ENCODE measurements around the gene SMARCA5. TPM values are rescaled to one million over a fixed set of nuclear protein-coding genes. Genes with fewer than 3 reads are reported as not detected.
"Not testable (repeated sequence)": the region's sequence is repeated elsewhere in the genome, so short reads cannot be mapped to it uniquely, and the experiment has no call there.

SMARCA5 gene
- total RNA-seq, 5 donors from 2014 or later (not counting 1 experiment from before 2014, with no cell fraction given), result 43.4 to 56.4 (median 47.1) TPM

GRCh38 chr4:143524211-143524610 lies 10.7 kb downstream of the SMARCA5 start:
- no peaks in the 10 kb centered on the region for H3K9me3 Mint-ChIP-seq
- ATAC-seq (replicated peaks in 1 of 4) (no peak), DNase-seq (no peak)
- H3K27ac ChIP-seq (ENCODE audit: low read length), result no peak overlapping the region
- H3K4me3 Mint-ChIP-seq, result no peak overlapping the region
- H3K27me3 ChIP-seq (replicated peaks in 1 of 2; ENCODE audit: control insufficient read depth in 2 of 2, extremely low read depth in 1 of 2, insufficient read depth in 2 of 2, low read length in 1 of 2), result no peaks in the 10 kb centered on the region
- no peak overlapping the region for H3K27ac Mint-ChIP-seq
- CTCF ChIA-PET, result no interaction called here
- no peaks in the 10 kb centered on the region for H3K9me3 ChIP-seq
- no peak overlapping the region for H3K4me3 ChIP-seq (ENCODE audit: control insufficient read depth in 1 of 2, extremely low read depth in 1 of 2, low read length in 1 of 2)
- peaks cover 7 to 72% of the 10 kb centered on the region in 2 donors for H3K36me3 ChIP-seq (ENCODE audit: control insufficient read depth in 2 of 2, extremely low read depth in 1 of 2, insufficient read depth in 1 of 2, low read length in 1 of 2)
- 100% methylated on average over 2 of the region's 4 CpGs for WGBS (ENCODE audit: insufficient coverage)
- peaks cover 45 to 56% (median 54%) of the 10 kb centered on the region in 3 donors for H3K4me1 Mint-ChIP-seq
- H3K4me1 ChIP-seq (ENCODE audit: control insufficient read depth in 1 of 2, extremely low read depth in 1 of 2, insufficient read depth in 2 of 2, low read length in 2 of 2), result no peaks in the 10 kb centered on the region
- no peaks in the 10 kb centered on the region for H3K27me3 Mint-ChIP-seq
- peaks cover 63% of the 10 kb centered on the region for H3K36me3 Mint-ChIP-seq
- POLR2A ChIA-PET, result interaction anchor here in 1 of 2 donors (0.7 kb wide), 1 partner anchor 8 kb away, joined by 3 read pairs; no protein-coding TSS in a partner anchor

- ChIA-PET CTCF (interaction anchor here in 1 of 2 donors (0.6 kb wide), 1 partner anchor 1595 kb away, joined by 5 read pairs; no protein-coding TSS in a partner anchor), POLR2A (interaction anchor here in 1 of 2 donors (1.7 kb wide), 1 partner anchor 15 kb away, joined by 6 read pairs; the partner anchor contains the start of gene SMARCA5)
- H3K36me3 ChIP-seq (ENCODE audit: control insufficient read depth in 2 of 2, extremely low read depth in 1 of 2, insufficient read depth in 1 of 2, low read length in 1 of 2), result peaks cover 7 to 75% of the 10 kb centered on the region in 2 donors
- not testable (repeated sequence) for DNase-seq; H3K27me3 ChIP-seq (replicated peaks in 1 of 2; ENCODE audit: control insufficient read depth in 2 of 2, extremely low read depth in 1 of 2, insufficient read depth in 2 of 2, low read length in 1 of 2); H3K4me3 ChIP-seq (ENCODE audit: control insufficient read depth in 1 of 2, extremely low read depth in 1 of 2, low read length in 1 of 2); H3K27me3 Mint-ChIP-seq; H3K4me3 Mint-ChIP-seq; H3K27ac ChIP-seq (ENCODE audit: low read length); ATAC-seq (replicated peaks in 1 of 4); H3K9me3 Mint-ChIP-seq; H3K4me1 ChIP-seq (ENCODE audit: control insufficient read depth in 1 of 2, extremely low read depth in 1 of 2, insufficient read depth in 2 of 2, low read length in 2 of 2); H3K9me3 ChIP-seq
- Mint-ChIP-seq H3K4me1 (peaks cover 18 to 33% (median 31%) of the 10 kb centered on the region in 3 donors), H3K36me3 (peaks cover 77% of the 10 kb centered on the region), H3K27ac (peak overlapping the region in 1 of 2 donors; percentile 22)
- no CpG with 5 or more reads among the region's 4 CpGs for whole genome bisulfite sequencing (ENCODE audit: insufficient coverage)
These were observed 14.5 kb downstream of the SMARCA5 start for GRCh38 chr4:143528046-143528445.

- no peaks in the 10 kb centered on the region for H3K9me3 ChIP-seq
- ChIA-PET CTCF (interaction anchor here (0.5 to 1.8 kb wide), 4 partner anchors 17 to 336 kb away, joined by 3 to 7 read pairs (median 3); no protein-coding TSS in a partner anchor), POLR2A (interaction anchor here (0.5 to 0.6 kb wide), 3 partner anchors 7 to 38 kb away, joined by 3 to 4 read pairs (median 3); no protein-coding TSS in a partner anchor)
- Mint-ChIP-seq H3K36me3 (peaks cover 75% of the 10 kb centered on the region), H3K4me1 (peaks cover 7 to 20% (median 16%) of the 10 kb centered on the region in 3 donors), H3K27me3 (no peaks in the 10 kb centered on the region), H3K4me3 (no peak overlapping the region), H3K27ac (no peak overlapping the region), H3K9me3 (no peaks in the 10 kb centered on the region)
- no peak overlapping the region for H3K4me3 ChIP-seq (ENCODE audit: control insufficient read depth in 1 of 2, extremely low read depth in 1 of 2, low read length in 1 of 2)
- no peaks in the 10 kb centered on the region for H3K4me1 ChIP-seq (ENCODE audit: control insufficient read depth in 1 of 2, extremely low read depth in 1 of 2, insufficient read depth in 2 of 2, low read length in 2 of 2)
- H3K36me3 ChIP-seq (ENCODE audit: control insufficient read depth in 2 of 2, extremely low read depth in 1 of 2, insufficient read depth in 1 of 2, low read length in 1 of 2), result peaks cover 7 to 91% of the 10 kb centered on the region in 2 donors
- WGBS (ENCODE audit: insufficient coverage), result no CpG with 5 or more reads among the region's 1 CpG
- H3K27me3 ChIP-seq (replicated peaks in 1 of 2; ENCODE audit: control insufficient read depth in 2 of 2, extremely low read depth in 1 of 2, insufficient read depth in 2 of 2, low read length in 1 of 2), result no peaks in the 10 kb centered on the region
- ATAC-seq (replicated peaks in 1 of 4) (peak in 1 of 4 experiments; percentile 14), DNase-seq (no peak)
- no peak overlapping the region for H3K27ac ChIP-seq (ENCODE audit: low read length)
These were observed 17.9 kb downstream of the SMARCA5 start for GRCh38 chr4:143531380-143531779.

- no peak overlapping the region for H3K27ac ChIP-seq (ENCODE audit: low read length)
These were observed 18.4 kb downstream of the SMARCA5 start for GRCh38 chr4:143531788-143532491.

GRCh38 chr4:143538979-143539669 lies 25.6 kb downstream of the SMARCA5 start:
- Histone ChIP-seq H3K27ac (ENCODE audit: low read length) (no peak overlapping the region), H3K36me3 (ENCODE audit: control insufficient read depth in 2 of 2, extremely low read depth in 1 of 2, insufficient read depth in 1 of 2, low read length in 1 of 2) (peaks cover 14 to 89% of the 10 kb centered on the region in 2 donors), H3K27me3 (replicated peaks in 1 of 2; ENCODE audit: control insufficient read depth in 2 of 2, extremely low read depth in 1 of 2, insufficient read depth in 2 of 2, low read length in 1 of 2) (no peaks in the 10 kb centered on the region), H3K4me1 (ENCODE audit: control insufficient read depth in 1 of 2, extremely low read depth in 1 of 2, insufficient read depth in 2 of 2, low read length in 2 of 2) (no peaks in the 10 kb centered on the region), H3K4me3 (ENCODE audit: control insufficient read depth in 1 of 2, extremely low read depth in 1 of 2, low read length in 1 of 2) (no peak overlapping the region), H3K9me3 (no peaks in the 10 kb centered on the region)
- ATAC-seq (replicated peaks in 1 of 4) (peak in 1 of 4 experiments; percentile 59), DNase-seq (peak in 1 of 35 experiments; percentile 34)
- ChIA-PET CTCF (no interaction called here), POLR2A (no interaction called here)
- no CpG with 5 or more reads among the region's 4 CpGs for WGBS (ENCODE audit: insufficient coverage)
- Mint-ChIP-seq H3K4me3 (no peak overlapping the region), H3K27me3 (no peaks in the 10 kb centered on the region), H3K27ac (peak overlapping the region in 1 of 2 donors; percentile 50), H3K36me3 (peaks cover 69% of the 10 kb centered on the region), H3K9me3 (no peaks in the 10 kb centered on the region), H3K4me1 (peaks cover 16 to 25% (median 18%) of the 10 kb centered on the region in 3 donors)

More at GRCh38 chr4:143531788-143532491, 18.4 kb downstream of the SMARCA5 start:
- Mint-ChIP-seq H3K9me3 (no peaks in the 10 kb centered on the region), H3K4me3 (no peak overlapping the region), H3K4me1 (peaks cover 5 to 17% (median 13%) of the 10 kb centered on the region in 3 donors), H3K27me3 (no peaks in the 10 kb centered on the region), H3K36me3 (peaks cover 75% of the 10 kb centered on the region), H3K27ac (no peak overlapping the region)
- no CpG with 5 or more reads among the region's 2 CpGs for WGBS (ENCODE audit: insufficient coverage)
- no peak for DNase-seq
- Histone ChIP-seq H3K36me3 (ENCODE audit: control insufficient read depth in 2 of 2, extremely low read depth in 1 of 2, insufficient read depth in 1 of 2, low read length in 1 of 2) (peaks cover 7 to 91% of the 10 kb centered on the region in 2 donors), H3K27me3 (replicated peaks in 1 of 2; ENCODE audit: control insufficient read depth in 2 of 2, extremely low read depth in 1 of 2, insufficient read depth in 2 of 2, low read length in 1 of 2) (no peaks in the 10 kb centered on the region), H3K4me3 (ENCODE audit: control insufficient read depth in 1 of 2, extremely low read depth in 1 of 2, low read length in 1 of 2) (no peak overlapping the region), H3K9me3 (no peaks in the 10 kb centered on the region), H3K4me1 (ENCODE audit: control insufficient read depth in 1 of 2, extremely low read depth in 1 of 2, insufficient read depth in 2 of 2, low read length in 2 of 2) (no peaks in the 10 kb centered on the region)
- no peak for ATAC-seq (replicated peaks in 1 of 4)
- ChIA-PET CTCF (interaction anchor here (0.5 to 1.8 kb wide), 5 partner anchors 16 to 645 kb away, joined by 3 to 7 read pairs (median 3); no protein-coding TSS in a partner anchor), POLR2A (interaction anchor here in 1 of 2 donors (0.6 kb wide), 1 partner anchor 8 kb away, joined by 3 read pairs; no protein-coding TSS in a partner anchor)

- Mint-ChIP-seq H3K27me3 (no peaks in the 10 kb centered on the region), H3K36me3 (peaks cover 71% of the 10 kb centered on the region), H3K4me3 (no peak overlapping the region), H3K9me3 (no peaks in the 10 kb centered on the region), H3K4me1 (peaks cover 16 to 25% (median 18%) of the 10 kb centered on the region in 3 donors), H3K27ac (no peak overlapping the region)
- H3K4me1 ChIP-seq (ENCODE audit: control insufficient read depth in 1 of 2, extremely low read depth in 1 of 2, insufficient read depth in 2 of 2, low read length in 2 of 2), result no peaks in the 10 kb centered on the region
- H3K27me3 ChIP-seq (replicated peaks in 1 of 2; ENCODE audit: control insufficient read depth in 2 of 2, extremely low read depth in 1 of 2, insufficient read depth in 2 of 2, low read length in 1 of 2), result no peaks in the 10 kb centered on the region
- no peak overlapping the region for H3K27ac ChIP-seq (ENCODE audit: low read length)
- POLR2A ChIA-PET, result no interaction called here
- CTCF ChIA-PET, result no interaction called here
- H3K4me3 ChIP-seq (ENCODE audit: control insufficient read depth in 1 of 2, extremely low read depth in 1 of 2, low read length in 1 of 2), result no peak overlapping the region
- DNase-seq (no peak), ATAC-seq (replicated peaks in 1 of 4) (no peak)
- WGBS (ENCODE audit: insufficient coverage), result no CpG with 5 or more reads among the region's 3 CpGs
- H3K9me3 ChIP-seq, result no peaks in the 10 kb centered on the region
- peaks cover 14 to 86% of the 10 kb centered on the region in 2 donors for H3K36me3 ChIP-seq (ENCODE audit: control insufficient read depth in 2 of 2, extremely low read depth in 1 of 2, insufficient read depth in 1 of 2, low read length in 1 of 2)
These were observed 26.1 kb downstream of the SMARCA5 start for GRCh38 chr4:143539670-143540023.

Measured in T-cell (primary cell).